GM12864 (cell line): ENCODE results near the gene ELAVL2.

ENCODE experiments used
- DNase-seq: peaks from one replicate; pipeline ENCODE4 v3.0.0-alpha.2; 2011; ENCODE audit warnings: low read depth
- H3K4me3 ChIP-seq: 2 replicates; pipeline ENCODE4 v1.5.1; 2011; ENCODE audit warnings: mild to moderate bottlenecking, low read depth, low read length, control low read depth
- TF ChIP-seq, protein P1 (sequence below): IDR thresholded peaks from 2 replicates; pipeline ENCODE4 v1.5.1; 2011; ENCODE audit warnings: low read depth, mild to moderate bottlenecking, moderate library complexity, low read length, control low read depth, inconsistent platforms; ENCODE audit errors: missing control alignments

ELAVL2 gene

DNA sequence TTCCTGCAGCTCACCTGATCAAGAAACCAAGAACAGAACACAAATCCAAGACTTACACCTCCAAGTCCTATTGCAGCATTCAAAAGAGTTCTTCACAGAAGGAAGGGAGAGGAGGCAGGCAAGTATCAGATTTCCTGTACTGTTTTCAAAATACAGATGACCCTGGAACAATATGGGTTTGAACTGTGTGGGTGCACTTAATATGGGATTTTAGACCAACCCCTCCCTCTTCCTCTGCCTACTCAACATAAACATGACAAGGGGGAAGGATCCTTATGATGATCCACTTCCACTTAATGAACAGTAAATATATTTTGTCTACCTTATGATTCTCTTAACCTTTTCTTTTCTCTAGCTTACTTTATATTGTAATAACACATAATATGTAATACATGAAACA, 104.6 kb downstream of the ELAVL2 start:
- no peak overlapping the region for H3K4me3 ChIP-seq
- TF ChIP-seq, protein P1, sequence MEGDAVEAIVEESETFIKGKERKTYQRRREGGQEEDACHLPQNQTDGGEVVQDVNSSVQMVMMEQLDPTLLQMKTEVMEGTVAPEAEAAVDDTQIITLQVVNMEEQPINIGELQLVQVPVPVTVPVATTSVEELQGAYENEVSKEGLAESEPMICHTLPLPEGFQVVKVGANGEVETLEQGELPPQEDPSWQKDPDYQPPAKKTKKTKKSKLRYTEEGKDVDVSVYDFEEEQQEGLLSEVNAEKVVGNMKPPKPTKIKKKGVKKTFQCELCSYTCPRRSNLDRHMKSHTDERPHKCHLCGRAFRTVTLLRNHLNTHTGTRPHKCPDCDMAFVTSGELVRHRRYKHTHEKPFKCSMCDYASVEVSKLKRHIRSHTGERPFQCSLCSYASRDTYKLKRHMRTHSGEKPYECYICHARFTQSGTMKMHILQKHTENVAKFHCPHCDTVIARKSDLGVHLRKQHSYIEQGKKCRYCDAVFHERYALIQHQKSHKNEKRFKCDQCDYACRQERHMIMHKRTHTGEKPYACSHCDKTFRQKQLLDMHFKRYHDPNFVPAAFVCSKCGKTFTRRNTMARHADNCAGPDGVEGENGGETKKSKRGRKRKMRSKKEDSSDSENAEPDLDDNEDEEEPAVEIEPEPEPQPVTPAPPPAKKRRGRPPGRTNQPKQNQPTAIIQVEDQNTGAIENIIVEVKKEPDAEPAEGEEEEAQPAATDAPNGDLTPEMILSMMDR = no peak
- DNase-seq = no peak

DNA sequence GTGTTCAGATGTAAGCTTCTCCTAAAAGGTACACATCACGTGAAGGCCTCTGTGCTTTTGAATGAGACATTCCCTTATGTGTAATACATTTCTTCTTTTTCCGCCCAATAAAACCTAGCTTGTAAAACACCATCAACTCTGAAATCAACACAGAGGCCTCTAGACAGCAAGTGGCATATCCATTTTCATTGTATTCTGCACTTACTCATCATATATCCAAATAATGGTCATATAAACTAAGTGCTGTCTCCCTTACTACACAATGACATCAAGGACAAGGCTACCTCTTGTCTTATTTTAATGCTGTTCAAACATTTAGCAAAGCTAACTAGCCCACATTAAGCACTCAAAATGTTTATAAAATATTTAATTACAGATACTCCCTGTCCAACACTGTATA, 108.5 kb downstream of the ELAVL2 start:
- TF ChIP-seq, protein P1 = no peak

DNA sequence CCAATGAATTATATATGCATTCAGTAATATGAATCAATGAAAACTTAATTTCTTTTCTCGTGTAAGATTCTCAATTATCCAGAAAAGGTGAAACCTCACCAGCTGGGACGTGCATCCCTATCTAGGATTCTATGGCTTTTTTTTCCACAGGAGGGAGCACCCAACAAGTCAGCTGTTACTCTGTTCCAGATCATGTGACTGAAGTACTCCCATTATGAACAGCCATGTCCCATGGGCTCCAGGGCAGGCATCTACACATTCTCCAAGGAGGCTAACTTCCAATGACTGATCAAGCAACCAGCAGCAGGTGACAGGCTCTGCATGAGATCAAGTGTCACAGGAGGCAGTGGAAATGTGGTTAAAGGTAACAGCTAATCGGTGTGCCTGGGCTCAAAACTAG, 118.8 kb downstream of the ELAVL2 start:
- TF ChIP-seq, protein P1 = no peak
- H3K4me3 ChIP-seq = no peak overlapping the region

More for the DNA sequence above, 108.5 kb downstream of the ELAVL2 start:
- no peak overlapping the region for H3K4me3 ChIP-seq
- no peak for DNase-seq

DNA sequence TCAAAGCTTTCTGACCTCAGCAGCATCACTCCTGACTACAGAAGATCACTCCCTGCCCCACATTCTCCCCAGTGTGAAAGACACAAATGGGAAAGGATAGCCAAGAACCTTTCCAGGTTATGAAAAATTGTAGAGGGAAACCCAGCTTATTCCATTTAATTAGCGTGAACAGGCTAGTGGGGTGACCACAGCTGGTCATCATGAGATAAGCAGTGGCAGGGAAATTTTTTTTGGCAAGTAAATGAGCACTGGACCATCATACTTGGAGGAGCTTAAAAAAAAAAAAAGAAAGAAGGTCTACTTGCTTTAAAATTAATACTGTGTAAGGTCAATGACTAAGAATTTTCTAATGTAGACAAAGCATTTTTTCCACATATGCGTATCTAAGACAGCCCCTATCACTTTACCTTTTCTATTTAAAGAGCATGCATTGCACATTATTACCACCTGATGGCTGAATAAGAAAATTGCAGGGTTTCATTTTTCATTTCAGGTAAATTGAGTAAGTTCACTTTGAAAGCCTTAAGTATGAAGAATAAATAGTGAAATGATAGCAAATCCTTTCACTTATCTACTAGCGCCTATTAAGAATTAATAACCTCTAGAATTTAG, 123.6 kb downstream of the ELAVL2 start:
- TF ChIP-seq, protein P1 = no peak
- no peak for DNase-seq
- no peak overlapping the region for H3K4me3 ChIP-seq

More for the DNA sequence above, 118.8 kb downstream of the ELAVL2 start:
- DNase-seq = no peak

DNA sequence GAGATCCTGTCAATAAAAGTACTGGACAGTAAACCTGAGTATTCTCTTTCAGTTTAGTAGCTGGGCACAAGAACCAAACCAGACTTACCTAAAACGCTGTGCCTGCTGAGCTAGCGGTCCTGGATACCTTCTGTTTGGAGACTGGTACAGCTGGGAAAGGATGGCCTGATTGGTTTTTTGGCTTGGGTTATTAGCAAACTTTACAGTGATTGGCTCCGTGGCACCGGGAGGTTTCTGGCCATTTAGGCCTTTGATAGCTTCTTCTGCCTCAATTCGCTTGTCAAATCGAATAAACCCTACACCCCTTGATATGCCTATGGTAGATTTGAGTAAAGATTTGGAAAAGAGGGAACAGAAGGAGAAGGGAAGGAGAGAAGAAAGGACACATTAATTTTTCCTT, 124.7 kb downstream of the ELAVL2 start:
- DNase-seq = no peak
- TF ChIP-seq, protein P1 = no peak
- H3K4me3 ChIP-seq = no peak overlapping the region

DNA sequence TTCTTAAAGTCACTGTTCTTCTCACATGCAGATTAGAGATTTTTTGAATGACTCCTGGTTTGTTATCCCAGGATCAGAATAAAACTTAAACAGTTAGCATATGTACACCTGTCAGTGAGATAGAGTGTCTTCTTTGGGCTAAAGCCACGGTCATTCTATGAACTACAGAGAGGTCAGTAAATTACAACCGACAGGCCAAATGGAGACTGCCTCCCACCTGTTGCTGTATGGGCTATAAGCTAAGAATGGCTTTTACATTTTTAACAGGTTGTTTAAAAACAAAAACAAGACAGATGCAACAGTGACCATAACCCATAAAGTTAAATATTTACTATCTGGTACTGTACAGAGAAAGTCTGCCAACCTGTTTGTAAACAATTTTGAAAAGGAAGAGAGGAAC, 125.7 kb downstream of the ELAVL2 start:
- no peak for DNase-seq
- no peak overlapping the region for H3K4me3 ChIP-seq
- TF ChIP-seq, protein P1 = no peak

DNA sequence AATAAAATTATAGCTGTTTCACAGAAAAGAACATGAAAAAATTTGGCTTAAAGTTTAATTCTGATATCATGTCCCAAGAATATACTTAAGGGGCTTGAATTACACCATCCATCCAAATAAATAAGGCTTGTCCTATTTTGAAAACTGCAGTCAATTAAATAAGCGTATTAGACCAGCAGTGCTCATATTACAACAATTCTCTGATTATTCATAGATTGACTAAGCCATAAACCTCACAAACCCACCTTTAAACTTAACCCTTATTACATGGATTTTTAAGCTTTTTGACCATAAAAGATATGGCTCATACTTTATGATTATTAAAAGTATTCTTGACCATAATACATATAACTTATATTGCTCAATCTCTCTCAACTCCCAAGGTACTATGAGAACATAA, 127.9 kb downstream of the ELAVL2 start:
- H3K4me3 ChIP-seq = no peak overlapping the region
- no peak for DNase-seq
- TF ChIP-seq, protein P1 = no peak
